Testis (tissue), 2 donors: ENCODE data around the gene GRIK2.

Experiments
- POLR2A ChIP-seq: fragments of 450-650 bp; IDR thresholded peaks from one replicate; pipeline ENCODE4 v1.6.1; 2017; ENCODE audit warnings: antibody characterized with exemption, mild to moderate bottlenecking, moderate library complexity
- TF ChIP-seq, protein P1 (sequence below), 3 experiments: fragments of 450-650 bp in 2 of 3; fragments of 200-600 bp in 1 of 3; sonication (generic) in 1 of 3; IDR thresholded peaks; one replicate each; pipeline ENCODE4 v1.5.1; 2016 to 2019; ENCODE audit warnings: antibody characterized with exemption in 3 of 3, mild to moderate bottlenecking in 2 of 3, moderate library complexity in 1 of 3

DNA sequence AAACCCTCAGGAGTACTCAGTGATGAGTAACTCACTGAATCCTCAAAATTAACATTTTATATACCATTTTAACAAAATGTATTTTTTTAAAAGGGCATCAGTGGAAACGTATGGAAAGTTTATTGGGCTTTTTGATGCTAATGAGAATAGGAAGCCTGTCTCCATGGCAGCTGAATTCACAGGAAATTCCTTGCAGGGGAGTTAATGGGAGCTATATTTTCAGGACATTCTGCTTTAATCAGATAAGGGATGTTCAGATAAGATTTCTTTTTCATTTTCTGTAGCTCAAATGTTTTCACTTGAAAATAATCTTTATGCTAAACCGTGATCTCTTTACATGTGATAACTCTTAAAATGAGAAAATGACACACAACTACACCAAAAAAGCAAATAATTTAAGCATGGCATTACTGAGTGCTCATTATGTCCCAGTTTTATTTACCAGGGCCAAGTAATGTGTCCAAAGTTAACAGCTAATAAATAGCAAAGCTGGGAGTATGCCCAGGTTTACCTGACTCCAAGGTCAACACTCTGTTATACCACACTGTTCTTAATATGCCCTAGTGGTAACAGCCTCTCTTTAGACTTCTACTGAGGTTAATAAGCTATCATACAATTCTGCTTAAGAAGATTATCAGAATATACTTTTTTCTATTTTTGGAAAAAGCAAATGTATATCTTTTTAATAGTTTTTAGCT lies 348.1 kb downstream of the GRIK2 start:
- no peak for TF ChIP-seq POLR2A
- TF ChIP-seq, protein P1, sequence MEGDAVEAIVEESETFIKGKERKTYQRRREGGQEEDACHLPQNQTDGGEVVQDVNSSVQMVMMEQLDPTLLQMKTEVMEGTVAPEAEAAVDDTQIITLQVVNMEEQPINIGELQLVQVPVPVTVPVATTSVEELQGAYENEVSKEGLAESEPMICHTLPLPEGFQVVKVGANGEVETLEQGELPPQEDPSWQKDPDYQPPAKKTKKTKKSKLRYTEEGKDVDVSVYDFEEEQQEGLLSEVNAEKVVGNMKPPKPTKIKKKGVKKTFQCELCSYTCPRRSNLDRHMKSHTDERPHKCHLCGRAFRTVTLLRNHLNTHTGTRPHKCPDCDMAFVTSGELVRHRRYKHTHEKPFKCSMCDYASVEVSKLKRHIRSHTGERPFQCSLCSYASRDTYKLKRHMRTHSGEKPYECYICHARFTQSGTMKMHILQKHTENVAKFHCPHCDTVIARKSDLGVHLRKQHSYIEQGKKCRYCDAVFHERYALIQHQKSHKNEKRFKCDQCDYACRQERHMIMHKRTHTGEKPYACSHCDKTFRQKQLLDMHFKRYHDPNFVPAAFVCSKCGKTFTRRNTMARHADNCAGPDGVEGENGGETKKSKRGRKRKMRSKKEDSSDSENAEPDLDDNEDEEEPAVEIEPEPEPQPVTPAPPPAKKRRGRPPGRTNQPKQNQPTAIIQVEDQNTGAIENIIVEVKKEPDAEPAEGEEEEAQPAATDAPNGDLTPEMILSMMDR (IDR thresholded peaks at IDR 0.05) = no peak
